Measurements from ENCODE around the gene PGAP6.
"Not testable (repeated sequence)": the region's sequence is repeated elsewhere in the genome, so short reads cannot be mapped to it uniquely, and the experiment has no call there.

- not testable (repeated sequence) for TF ChIP-seq POLR2A (IDR thresholded peaks at IDR 0.05); CTCF (IDR thresholded peaks at IDR 0.05 in 8 of 11, conservative IDR thresholded peaks at IDR 0.05 in 3 of 11); POLR2AphosphoS5 (IDR thresholded peaks at IDR 0.05)
These were observed 46.7 kb downstream of the PGAP6 start for GRCh38 chr16:334861-335632.
